GM18517 (cell line): ENCODE data around the gene UBE4A.

Source experiments
- ATAC-seq: cut with Tn5 transposase; IDR thresholded peaks from one replicate; pipeline ENCODE4 v1.9.1; 2021; ENCODE audit warnings: mild to moderate bottlenecking, moderate library complexity; ENCODE audit not compliant: unreplicated experiment

Gene UBE4A

GRCh38 chr11:118341815-118342489, 17.4 kb upstream of the UBE4A start:
- no peak for ATAC-seq

- ATAC-seq = no peak
These were observed 16.8 kb upstream of the UBE4A start, which contains the start of gene CD3D for GRCh38 chr11:118342503-118343161. CD3D (minus strand) TSS chr11:118342705; CDS start chr11:118342607, 98 bp downstream.

- no peak for ATAC-seq
These were observed 16.2 kb upstream of the UBE4A start for GRCh38 chr11:118343248-118343647.

- no peak for ATAC-seq
These were observed 15.4 kb upstream of the UBE4A start, which contains the start of gene CD3G for GRCh38 chr11:118343981-118344515. CD3G (plus strand) TSS chr11:118344344; CDS start chr11:118344424, 80 bp downstream.

- no peak for ATAC-seq
These were observed 9.9 kb upstream of the UBE4A start for GRCh38 chr11:118349475-118349874.

GRCh38 chr11:118353084-118353710, 6.2 kb upstream of the UBE4A start:
- ATAC-seq = no peak

- ATAC-seq = no peak
These were observed 1.3 kb upstream of the UBE4A start for GRCh38 chr11:118358071-118358470.

GRCh38 chr11:118364956-118365615, 5.7 kb downstream of the UBE4A start:
- ATAC-seq = no peak

- ATAC-seq = no peak
These were observed 6.9 kb downstream of the UBE4A start for GRCh38 chr11:118366287-118366686.

GRCh38 chr11:118370774-118371173, 11.4 kb downstream of the UBE4A start:
- ATAC-seq = no peak

GRCh38 chr11:118373263-118373662, 13.9 kb downstream of the UBE4A start:
- ATAC-seq = no peak

GRCh38 chr11:118373871-118374270, 14.5 kb downstream of the UBE4A start:
- ATAC-seq = no peak

- no peak for ATAC-seq
These were observed 15.3 kb downstream of the UBE4A start for GRCh38 chr11:118374729-118375128.

- no peak for ATAC-seq
These were observed 16.6 kb downstream of the UBE4A start for GRCh38 chr11:118375978-118376377.

GRCh38 chr11:118379497-118379896, 20.1 kb downstream of the UBE4A start:
- no peak for ATAC-seq

GRCh38 chr11:118380571-118380970, 21.2 kb downstream of the UBE4A start:
- ATAC-seq = no peak

GRCh38 chr11:118382954-118383353, 23.6 kb downstream of the UBE4A start:
- no peak for ATAC-seq

GRCh38 chr11:118383657-118384056, 24.3 kb downstream of the UBE4A start:
- no peak for ATAC-seq

- ATAC-seq = no peak
These were observed 36.7 kb downstream of the UBE4A start for GRCh38 chr11:118396097-118396501.

- no peak for ATAC-seq
These were observed 38.0 kb downstream of the UBE4A start for GRCh38 chr11:118397448-118397847.
